ENCODE data around the gene CASP2. TPM values are rescaled to one million over a fixed set of nuclear protein-coding genes. Genes with fewer than 3 reads are reported as not detected.
A peak's percentile ranks its signal among the peaks of the same experiment; 100 is the strongest.

Gene CASP2
- total and polyA plus RNA-seq, 2 donors (not counting 1 experiment from before 2014, with no cell fraction given) = 9.4 to 22.6 TPM

GRCh38 chr7:143290293-143290692, 2.1 kb downstream of the CASP2 start:
- TF ChIP-seq EZH2 (IDR thresholded peaks at IDR 0.05; ENCODE audit: low read length, missing control alignments) (no peak), CTCF (conservative IDR thresholded peaks at IDR 0.05 in 1 of 2, IDR thresholded peaks at IDR 0.05 in 1 of 2; ENCODE audit: low read depth in 1 of 2, low read length in 2 of 2) (no peak)
- Histone ChIP-seq H3K9me3 (ENCODE audit: control insufficient read depth, insufficient read depth, low read depth, low read length) (no peaks in the 10 kb centered on the region), H3K4me3 (replicated peaks in 1 of 4; ENCODE audit: control extremely low read depth in 1 of 4, insufficient read depth in 1 of 4, low read depth in 3 of 4, low read length in 4 of 4) (no peak overlapping the region), H3K27me3 (ENCODE audit: control insufficient read depth, insufficient read depth, low read length) (no peaks in the 10 kb centered on the region), H4K20me1 (ENCODE audit: control insufficient read depth, extremely low read depth, insufficient read depth, low read length) (no peaks in the 10 kb centered on the region), H3K4me2 (ENCODE audit: extremely low read depth, insufficient read depth, low read length) (peak overlapping the region; percentile 11), H3K4me1 (ENCODE audit: control insufficient read depth, extremely low read depth, insufficient read depth, low read length) (peaks cover 11% of the 10 kb centered on the region), H3K9ac (ENCODE audit: insufficient read depth, low read length) (no peak overlapping the region), H3K79me2 (ENCODE audit: control insufficient read depth, insufficient read depth, low read length) (peaks cover 36% of the 10 kb centered on the region), H3K36me3 (ENCODE audit: control insufficient read depth, insufficient read depth, low read length) (peaks cover 15% of the 10 kb centered on the region), H2AFZ (ENCODE audit: low read length) (no peak overlapping the region), H3K27ac (ENCODE audit: insufficient read depth, low read length) (peak overlapping the region; percentile 32)
- no peak for DNase-seq (ENCODE audit: low read depth in 2 of 2)

- H3K4me2 ChIP-seq (ENCODE audit: extremely low read depth, insufficient read depth, low read length) = no peak overlapping the region
- H3K27ac ChIP-seq (ENCODE audit: insufficient read depth, low read length) = no peak overlapping the region
- H3K4me1 ChIP-seq (ENCODE audit: control insufficient read depth, extremely low read depth, insufficient read depth, low read length) = peaks cover 9% of the 10 kb centered on the region
- peaks cover 18% of the 10 kb centered on the region for H3K36me3 ChIP-seq (ENCODE audit: control insufficient read depth, insufficient read depth, low read length)
- H3K27me3 ChIP-seq (ENCODE audit: control insufficient read depth, insufficient read depth, low read length) = no peaks in the 10 kb centered on the region
- DNase-seq (ENCODE audit: low read depth in 2 of 2) = no peak
- peaks cover 38% of the 10 kb centered on the region for H3K79me2 ChIP-seq (ENCODE audit: control insufficient read depth, insufficient read depth, low read length)
- no peak overlapping the region for H2AFZ ChIP-seq (ENCODE audit: low read length)
- H3K9ac ChIP-seq (ENCODE audit: insufficient read depth, low read length) = no peak overlapping the region
- H3K9me3 ChIP-seq (ENCODE audit: control insufficient read depth, insufficient read depth, low read depth, low read length) = no peaks in the 10 kb centered on the region
- no peak overlapping the region for H3K4me3 ChIP-seq (replicated peaks in 1 of 4; ENCODE audit: control extremely low read depth in 1 of 4, insufficient read depth in 1 of 4, low read depth in 3 of 4, low read length in 4 of 4)
- no peak for TF ChIP-seq EZH2 (IDR thresholded peaks at IDR 0.05; ENCODE audit: low read length, missing control alignments)
- no peaks in the 10 kb centered on the region for H4K20me1 ChIP-seq (ENCODE audit: control insufficient read depth, extremely low read depth, insufficient read depth, low read length)
These were observed 4.7 kb downstream of the CASP2 start for GRCh38 chr7:143292876-143293275.

GRCh38 chr7:143295870-143296269, 7.7 kb downstream of the CASP2 start:
- peaks cover 26% of the 10 kb centered on the region for H3K36me3 ChIP-seq (ENCODE audit: control insufficient read depth, insufficient read depth, low read length)
- peak; percentile 58 to 86 for DNase-seq (ENCODE audit: low read depth in 2 of 2)
- H3K9ac ChIP-seq (ENCODE audit: insufficient read depth, low read length) = no peak overlapping the region
- no peak overlapping the region for H2AFZ ChIP-seq (ENCODE audit: low read length)
- no peaks in the 10 kb centered on the region for H3K4me1 ChIP-seq (ENCODE audit: control insufficient read depth, extremely low read depth, insufficient read depth, low read length)
- no peaks in the 10 kb centered on the region for H4K20me1 ChIP-seq (ENCODE audit: control insufficient read depth, extremely low read depth, insufficient read depth, low read length)
- H3K27me3 ChIP-seq (ENCODE audit: control insufficient read depth, insufficient read depth, low read length) = no peaks in the 10 kb centered on the region
- no peak overlapping the region for H3K4me3 ChIP-seq (replicated peaks in 1 of 4; ENCODE audit: control extremely low read depth in 1 of 4, insufficient read depth in 1 of 4, low read depth in 3 of 4, low read length in 4 of 4)
- H3K27ac ChIP-seq (ENCODE audit: insufficient read depth, low read length) = no peak overlapping the region
- H3K9me3 ChIP-seq (ENCODE audit: control insufficient read depth, insufficient read depth, low read depth, low read length) = no peaks in the 10 kb centered on the region
- H3K4me2 ChIP-seq (ENCODE audit: extremely low read depth, insufficient read depth, low read length) = no peak overlapping the region
- TF ChIP-seq CTCF (conservative IDR thresholded peaks at IDR 0.05 in 1 of 2, IDR thresholded peaks at IDR 0.05 in 1 of 2; ENCODE audit: low read depth in 1 of 2, low read length in 2 of 2) (no peak), EZH2 (IDR thresholded peaks at IDR 0.05; ENCODE audit: low read length, missing control alignments) (no peak)
- peaks cover 15% of the 10 kb centered on the region for H3K79me2 ChIP-seq (ENCODE audit: control insufficient read depth, insufficient read depth, low read length)

All from fibroblast of lung (primary cell).